ENCODE measurements around the gene NPHP4. TPM values are rescaled to one million over a fixed set of nuclear protein-coding genes. Genes with fewer than 3 reads are reported as not detected.

The NPHP4 gene
- polyA plus RNA-seq, 12 donors, result 3.1 to 7.4 (median 3.7) TPM; not detected in 2

DNA sequence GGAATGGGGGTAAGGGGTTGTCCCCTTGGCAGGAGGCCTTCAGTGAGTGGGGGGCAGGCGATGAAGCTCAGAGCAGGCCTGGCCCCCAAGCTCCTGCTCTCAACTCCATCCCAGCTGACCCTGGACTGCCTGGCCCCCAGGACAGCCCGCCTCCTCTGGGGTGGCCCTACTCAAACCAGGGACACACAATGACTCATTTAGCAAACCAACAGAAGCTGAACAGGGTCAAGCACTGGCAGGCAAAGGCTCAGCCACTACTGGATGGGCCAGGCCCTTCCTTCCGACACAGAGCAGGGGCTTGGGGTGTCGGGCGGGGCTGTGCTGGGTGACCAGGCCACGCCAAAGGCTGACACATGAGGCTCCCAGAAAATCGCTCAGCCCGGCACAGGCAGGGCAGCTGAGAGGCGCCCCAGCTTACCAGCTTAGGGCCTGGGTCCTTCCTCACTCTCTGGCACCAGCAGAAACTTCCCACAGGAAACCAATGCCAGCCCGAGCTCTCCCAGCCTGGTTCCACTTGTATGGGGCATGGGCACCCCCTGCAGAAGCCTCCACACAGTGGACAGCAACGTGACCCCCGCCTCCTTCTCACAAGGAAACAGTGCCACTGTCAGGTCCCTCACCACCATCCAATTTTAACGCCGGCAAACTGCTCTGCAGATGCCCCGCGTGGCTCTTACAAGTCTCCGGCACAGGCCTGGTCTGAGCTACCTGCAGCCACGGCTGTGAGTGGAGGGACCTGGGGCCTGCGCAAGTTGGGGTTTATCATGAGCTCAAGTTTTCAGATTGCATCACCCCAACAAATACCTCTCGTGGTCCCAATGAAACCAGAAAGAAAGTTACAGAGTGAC lies 114.3 kb downstream of the NPHP4 start:
- no peak for DNase-seq

GRCh38 chr1:5877001-5877400 lies 115.2 kb downstream of the NPHP4 start:
- DNase-seq, result no peak

- DNase-seq, result no peak
Measured at GRCh38 chr1:5876094-5876650, 116.1 kb downstream of the NPHP4 start.

DNA sequence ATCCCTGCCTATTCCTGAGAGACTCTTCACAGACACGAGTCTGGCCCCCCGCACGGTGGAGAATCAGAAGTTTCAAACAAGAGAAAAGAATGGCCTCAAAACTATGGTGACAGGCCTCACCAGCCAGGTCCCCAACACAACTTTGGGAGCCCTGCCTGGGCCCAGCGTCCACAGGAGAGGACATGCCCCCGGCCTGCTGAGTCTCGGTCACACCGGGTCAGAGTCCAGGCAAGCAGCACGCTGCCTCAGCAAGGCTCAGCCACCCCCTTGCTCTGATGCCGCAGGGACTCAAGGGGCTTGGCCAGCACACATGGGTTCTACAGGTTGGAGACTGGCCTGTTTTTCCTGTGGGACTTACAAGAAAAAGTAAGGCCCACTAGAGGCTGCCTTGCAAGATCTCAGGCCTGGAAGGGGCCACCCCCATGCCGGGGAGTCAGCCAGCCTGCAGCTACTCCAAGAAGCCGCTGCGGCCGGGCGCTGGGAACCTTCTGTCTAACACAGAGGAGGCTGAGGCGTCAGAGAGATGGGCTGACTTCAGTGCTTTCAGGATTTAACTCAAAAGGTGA lies 116.8 kb downstream of the NPHP4 start:
- no peak for DNase-seq

DNA sequence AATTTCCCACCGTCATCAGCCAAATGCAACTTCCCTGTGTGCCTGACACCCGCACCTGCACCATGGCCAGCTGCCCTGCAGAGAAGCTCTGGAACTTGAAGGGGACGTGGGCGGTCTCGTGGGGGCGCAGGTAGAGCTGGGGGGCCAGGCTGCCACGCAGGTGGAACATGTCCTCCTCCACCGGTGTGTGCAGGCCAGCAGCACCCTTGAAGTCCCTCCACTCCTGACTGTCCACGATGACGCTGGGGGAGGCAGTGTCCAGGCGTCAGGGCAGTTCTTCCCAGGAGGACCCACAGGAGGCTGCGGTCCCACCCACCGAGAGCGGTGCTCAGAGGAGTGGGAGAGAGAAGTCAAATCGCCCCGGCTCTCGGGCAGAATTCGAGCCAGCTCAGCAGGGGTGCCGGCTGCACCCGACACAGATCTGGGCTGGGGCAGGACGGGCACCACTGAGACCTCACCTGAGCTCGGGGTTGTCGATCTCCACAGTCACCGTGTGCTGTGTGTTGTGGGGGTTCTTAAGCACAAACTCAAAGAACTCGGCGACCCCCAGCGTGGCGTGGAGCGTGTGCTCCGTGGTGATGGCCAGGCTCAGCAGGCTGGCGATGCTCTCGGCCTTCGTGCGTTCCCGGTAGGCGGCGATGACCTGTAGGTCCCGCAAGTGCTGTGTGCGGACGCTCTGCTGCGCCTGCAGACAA lies 117.7 kb downstream of the NPHP4 start:
- no peak for DNase-seq

DNA sequence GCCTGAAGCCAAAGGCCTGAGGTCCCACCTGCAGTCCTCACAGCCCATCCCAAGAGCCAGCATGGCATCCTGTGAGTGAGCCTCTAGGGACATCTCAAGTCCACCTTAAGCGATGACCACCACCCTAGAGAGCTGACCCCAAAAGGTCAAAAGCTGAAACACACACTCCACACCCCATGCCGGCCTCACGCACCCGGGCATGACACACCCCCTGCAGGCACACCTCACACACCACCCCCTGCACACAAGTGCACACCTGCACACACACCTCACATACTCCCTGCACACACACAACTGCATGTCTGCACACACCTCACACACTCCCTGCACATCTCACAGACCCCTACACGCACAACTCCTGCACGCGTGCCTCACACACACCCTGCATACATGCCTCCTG lies 118.7 kb downstream of the NPHP4 start:
- no peak for DNase-seq

DNA sequence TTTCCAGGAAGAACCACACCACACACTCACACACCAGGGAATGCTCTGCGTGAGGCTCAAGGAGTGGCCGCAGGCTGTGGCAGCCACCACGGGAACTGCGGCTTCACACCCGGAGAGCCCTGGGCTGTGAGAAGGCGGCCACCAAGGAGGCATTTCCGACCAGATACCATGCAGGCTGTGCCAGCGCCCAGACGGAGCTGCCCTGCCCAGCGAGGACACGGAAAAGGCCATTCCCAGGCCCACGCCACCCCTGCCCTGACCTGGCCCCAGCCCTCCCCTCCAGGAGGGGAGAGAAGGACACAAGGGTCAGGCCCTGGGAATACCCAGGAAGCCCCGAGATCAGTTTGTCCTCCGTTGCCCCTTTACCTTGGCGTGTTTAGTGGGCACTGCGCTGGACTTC lies 119.3 kb downstream of the NPHP4 start:
- DNase-seq, result no peak

DNA sequence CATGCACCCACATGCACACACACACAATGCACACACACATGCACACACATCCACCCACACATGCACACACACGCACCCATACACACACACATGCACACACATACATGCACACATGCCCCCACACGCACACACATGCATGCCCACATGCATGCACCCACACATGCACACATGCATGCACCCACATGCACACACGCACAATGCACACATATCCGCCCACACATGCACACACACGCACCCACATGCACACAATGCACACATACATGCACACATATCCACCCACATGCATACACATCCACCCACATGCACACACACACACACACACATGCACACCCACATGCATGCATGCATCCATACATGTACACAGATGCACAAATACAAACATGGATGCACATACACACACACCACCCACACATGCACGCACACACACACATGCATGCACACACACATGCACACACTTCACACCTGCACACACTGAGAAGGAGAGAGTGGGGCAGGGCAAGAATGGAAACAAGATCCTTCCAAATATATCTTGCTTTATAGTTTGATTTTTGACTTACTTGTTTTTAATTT lies 123.2 kb downstream of the NPHP4 start:
- no peak for DNase-seq

DNA sequence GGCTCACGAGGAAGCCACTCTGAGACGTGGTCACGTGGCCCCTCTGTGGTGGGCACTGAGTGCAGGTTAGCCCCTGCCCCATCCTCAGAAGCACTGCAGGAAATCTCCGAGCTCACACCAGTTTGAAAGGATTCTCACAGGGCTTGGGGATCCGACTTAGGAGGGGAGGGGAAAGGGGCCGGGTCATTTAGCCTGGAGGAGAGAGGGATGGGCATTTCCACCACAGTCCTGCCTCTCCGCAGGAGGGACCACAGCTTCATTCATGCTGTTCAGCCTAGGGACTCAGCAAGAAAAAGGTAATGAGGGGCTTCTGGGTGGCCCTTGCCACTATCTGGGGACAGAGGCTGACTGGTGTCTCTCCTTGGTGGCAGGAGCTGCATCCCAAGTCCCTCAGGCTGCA lies 126.5 kb downstream of the NPHP4 start:
- DNase-seq, result no peak

DNA sequence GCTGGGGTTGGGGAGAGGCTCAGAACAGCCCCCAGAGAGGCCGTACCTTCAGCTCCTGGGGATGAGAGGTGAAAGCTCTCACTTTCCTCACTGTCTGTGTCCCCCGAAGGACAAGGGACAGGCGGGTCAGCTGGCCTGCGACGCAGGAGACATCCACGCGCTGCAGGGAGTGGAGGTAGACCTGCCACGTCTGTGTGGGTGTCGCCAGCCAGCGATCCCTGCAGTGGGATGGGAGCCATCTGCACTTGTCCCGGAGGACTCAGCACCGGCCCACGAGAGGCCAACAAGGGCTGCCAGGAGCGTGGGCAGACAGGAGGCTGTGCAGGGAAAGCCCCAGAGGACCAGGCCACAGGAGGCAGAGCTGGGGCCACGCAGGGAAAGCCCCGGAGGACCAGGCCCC lies 127.2 kb downstream of the NPHP4 start:
- DNase-seq, result no peak

GRCh38 chr1:5864256-5864655 lies 128.0 kb downstream of the NPHP4 start:
- no peak for DNase-seq

DNA sequence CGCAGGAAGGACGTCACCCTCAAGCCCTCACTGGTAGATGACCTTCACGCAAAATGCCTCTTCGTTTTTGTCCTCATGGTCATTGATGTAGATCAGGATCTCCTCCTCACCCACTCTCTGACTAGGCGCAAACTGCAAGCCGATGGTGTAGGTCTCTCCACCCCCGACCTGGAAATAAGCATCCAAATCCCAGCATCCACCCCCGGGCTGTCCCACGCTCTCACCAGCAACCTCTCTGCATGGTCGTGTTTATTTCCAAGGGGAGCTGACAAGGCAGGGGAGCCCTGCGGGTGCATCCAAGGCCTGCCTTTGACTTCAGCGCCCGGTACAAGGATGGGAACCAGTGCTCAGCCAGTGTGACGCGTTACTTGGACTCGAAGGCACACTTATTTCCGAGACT lies 129.0 kb downstream of the NPHP4 start:
- DNase-seq, result no peak

DNA sequence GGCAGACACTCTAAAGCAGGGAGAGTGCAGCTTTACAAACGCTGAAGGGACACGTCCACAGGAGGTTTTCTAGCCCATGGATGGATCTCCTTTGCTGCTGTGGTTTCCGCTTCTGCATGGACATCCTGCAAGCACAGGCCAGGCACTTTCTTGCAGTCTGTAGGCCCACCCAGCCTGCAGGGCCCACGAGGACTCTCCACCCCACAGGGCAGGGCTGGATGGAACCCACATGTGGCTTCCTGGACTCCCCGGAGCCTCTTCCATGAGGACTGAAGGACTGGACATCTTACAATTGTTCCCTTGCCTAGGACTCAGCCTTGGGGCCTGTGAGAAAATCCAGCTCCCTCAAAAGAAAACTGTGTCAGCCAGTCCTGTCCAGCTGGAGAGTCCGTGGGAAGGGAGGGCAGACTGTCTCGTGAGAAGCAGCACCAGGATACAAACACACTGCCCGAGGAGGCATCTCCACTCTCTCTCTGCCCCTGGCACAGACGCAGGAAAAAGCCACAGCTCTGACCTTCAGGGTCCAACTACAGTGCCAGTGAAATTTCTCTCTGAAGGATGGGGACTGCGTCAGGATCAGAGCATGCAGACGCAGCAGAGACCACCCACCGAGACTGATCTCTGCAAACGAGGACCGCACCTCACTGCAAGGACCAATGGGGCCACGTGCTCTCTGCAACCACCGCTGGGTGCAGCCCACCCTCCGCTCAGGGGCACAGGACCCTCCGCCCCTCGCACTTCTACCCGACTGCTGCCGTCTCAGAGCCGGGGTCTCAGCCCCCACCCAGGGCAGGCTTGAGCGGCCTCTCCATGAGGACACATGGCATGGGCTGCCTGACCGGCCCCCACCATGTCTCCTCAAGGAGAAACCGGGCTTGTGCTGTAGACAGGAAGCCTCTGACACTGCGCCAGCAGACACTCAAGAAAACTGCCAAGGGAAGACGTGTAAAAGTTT lies 130.1 kb downstream of the NPHP4 start:
- no peak for DNase-seq

DNA sequence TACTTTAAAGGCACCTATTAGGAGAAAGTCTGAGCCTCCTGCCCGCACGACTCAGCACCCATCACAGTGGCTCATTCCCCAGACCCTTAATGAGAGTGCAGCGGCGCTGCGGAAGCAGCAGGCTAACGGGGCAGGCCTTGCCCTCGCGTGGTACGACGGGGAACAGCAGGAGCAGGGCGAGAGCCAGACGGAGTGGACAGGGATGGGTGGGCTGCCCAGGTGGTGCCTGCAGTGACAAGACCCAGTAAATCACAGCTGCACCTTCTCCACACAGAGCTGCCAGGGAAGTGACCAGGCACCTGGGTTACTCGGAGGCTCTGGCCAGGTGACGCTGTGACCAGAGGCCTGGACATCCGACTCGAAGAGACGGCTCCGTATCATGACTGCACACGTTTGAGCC lies 131.9 kb downstream of the NPHP4 start:
- no peak for DNase-seq

- no peak for DNase-seq
Measured at GRCh38 chr1:5859766-5860165, 132.5 kb downstream of the NPHP4 start.

- no peak for DNase-seq
Measured at GRCh38 chr1:5858844-5859407, 133.3 kb downstream of the NPHP4 start.

GRCh38 chr1:5858246-5858645 lies 134.0 kb downstream of the NPHP4 start:
- DNase-seq, result no peak

DNA sequence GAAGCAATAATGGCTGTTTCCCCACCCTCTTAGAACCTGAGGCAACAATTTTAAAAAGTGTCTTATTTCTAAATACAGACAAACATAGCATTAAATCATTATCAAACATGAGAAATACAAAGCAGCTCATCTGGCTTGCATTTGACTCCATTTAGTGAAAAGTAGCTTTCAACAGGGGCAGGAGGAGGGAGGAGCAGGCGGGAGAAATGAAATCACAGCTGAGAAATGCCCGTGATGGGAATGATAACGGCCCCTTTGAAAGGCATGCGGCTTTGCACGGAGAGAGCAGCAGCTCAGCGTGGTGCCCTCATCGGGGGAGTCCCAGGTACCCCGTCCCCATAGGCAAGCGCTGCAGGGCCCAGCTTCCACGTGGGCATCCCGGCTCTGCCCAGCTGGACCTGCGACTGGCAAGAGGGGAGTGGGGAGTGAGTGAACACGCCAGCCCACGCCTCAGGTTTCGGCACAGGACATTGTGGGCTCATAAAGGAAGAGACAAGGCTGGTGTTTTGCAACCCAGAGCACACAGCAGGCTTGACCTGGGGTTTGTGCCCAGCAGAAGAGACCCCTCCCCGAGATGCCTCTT lies 134.6 kb downstream of the NPHP4 start:
- no peak for DNase-seq

- no peak for DNase-seq
Measured at GRCh38 chr1:5857011-5857410, 135.2 kb downstream of the NPHP4 start.

- DNase-seq, result no peak
Measured at GRCh38 chr1:5856246-5856815, 135.9 kb downstream of the NPHP4 start.

All from muscle of arm (tissue), 12 donors.